Measurements from ENCODE around the gene NEB. TPM values are rescaled to one million over a fixed set of nuclear protein-coding genes. Genes with fewer than 3 reads are reported as not detected.

The NEB gene
- total and polyA plus RNA-seq, 2 of the 4 experiments (the other 2 are of a cell fraction) = under 0.01 TPM; not detected in 1

DNA sequence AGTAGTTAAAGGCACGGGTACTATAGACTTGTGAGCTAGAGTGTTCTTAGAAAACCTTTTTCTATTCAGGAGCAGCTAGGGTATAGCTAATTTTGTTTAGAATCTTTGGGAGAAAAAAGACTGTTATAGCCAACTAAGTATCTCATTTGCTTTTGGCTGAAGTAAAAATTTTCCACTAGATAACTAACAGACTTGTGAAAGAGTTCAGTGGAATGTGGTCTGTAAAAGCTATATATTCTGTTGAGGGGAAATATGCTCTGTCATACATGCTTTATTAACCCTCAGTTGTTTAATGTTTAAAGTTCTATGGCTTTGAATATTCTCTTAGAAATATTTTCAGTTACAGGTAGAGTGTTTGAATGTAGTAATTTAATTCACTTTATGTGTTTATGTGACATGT, 274.9 kb downstream of the NEB start:
- DNase-seq (peak; percentile 29), ATAC-seq (ENCODE audit: low read depth) (peak; percentile 51)
- no peak overlapping the region for H3K56ac ChIP-seq (ENCODE audit: extremely low read depth, insufficient read depth, low read length)
- H2AK9ac ChIP-seq (replicated peaks; ENCODE audit: low read depth, low read length, poor library complexity) = no peak overlapping the region
- ChIA-PET POLR2A (ENCODE audit: unreplicated experiment) (no interaction called here), CTCF (no interaction called here)
- intact Hi-C loops (cut with micrococcal nuclease) (loop anchor here (10.0 kb wide), 1 partner anchor 1205 kb away; no protein-coding TSS in a partner anchor), in situ Hi-C loops (cut with MboI; ENCODE audit: low sequenced_read_pairs) (loop anchor here (25.0 kb wide), 1 partner anchor 1203 kb away; no protein-coding TSS in a partner anchor), dilution Hi-C loops (cut with HindIII; ENCODE audit: low sequenced_read_pairs, unreplicated experiment) (no loop called here)
- H2BK120ac ChIP-seq (ENCODE audit: low read depth, low read length) = no peak overlapping the region
- H3K9me3 ChIP-seq (ENCODE audit: control insufficient read depth, insufficient read depth, low read length) = no peaks in the 10 kb centered on the region
- no peak overlapping the region for H3K4me3 ChIP-seq (ENCODE audit: insufficient read depth, low read depth, low read length)
- no peak overlapping the region for H2BK20ac ChIP-seq (ENCODE audit: low read depth, low read length)
- no peaks in the 10 kb centered on the region for H3K27me3 ChIP-seq (ENCODE audit: control insufficient read depth, insufficient read depth, low read length)
- no peak overlapping the region for H3K18ac ChIP-seq (ENCODE audit: low read depth, low read length)
- no peaks in the 10 kb centered on the region for H3K4me1 ChIP-seq (ENCODE audit: control insufficient read depth, insufficient read depth, low read length)
- H3K9ac ChIP-seq (ENCODE audit: low read depth, low read length) = no peak overlapping the region
- H3K23ac ChIP-seq (ENCODE audit: low read depth, low read length) = no peak overlapping the region
- no peak overlapping the region for H4K91ac ChIP-seq (ENCODE audit: insufficient read depth, low read depth, low read length)
- H3K4me2 ChIP-seq (ENCODE audit: low read depth, low read length) = no peak overlapping the region
- H3K4ac ChIP-seq (ENCODE audit: low read depth, low read length) = no peak overlapping the region
- no peak overlapping the region for H2BK5ac ChIP-seq (ENCODE audit: low read depth, low read length, poor library complexity, severe bottlenecking)
- H3K36me3 ChIP-seq (ENCODE audit: control insufficient read depth, insufficient read depth, low read length) = peaks cover 23% of the 10 kb centered on the region
- no peaks in the 10 kb centered on the region for H4K20me1 ChIP-seq (ENCODE audit: insufficient read depth, low read length)
- no peak overlapping the region for H2BK15ac ChIP-seq (ENCODE audit: low read depth, low read length)
- TF ChIP-seq MXI1 (IDR thresholded peaks at IDR 0.05; ENCODE audit: borderline replicate concordance, low read depth, low read length) (no peak), CEBPB (IDR thresholded peaks at IDR 0.05; ENCODE audit: low read depth, low read length) (no peak), MAFK (IDR thresholded peaks at IDR 0.05; ENCODE audit: low read depth, low read length) (no peak), MAZ (IDR thresholded peaks at IDR 0.05; ENCODE audit: borderline replicate concordance, low read depth, low read length) (no peak), RAD21 (IDR thresholded peaks at IDR 0.05; ENCODE audit: low read length) (no peak), SMC3 (IDR thresholded peaks at IDR 0.05; ENCODE audit: low read depth, low read length) (no peak)
- TF ChIP-seq, protein P1, sequence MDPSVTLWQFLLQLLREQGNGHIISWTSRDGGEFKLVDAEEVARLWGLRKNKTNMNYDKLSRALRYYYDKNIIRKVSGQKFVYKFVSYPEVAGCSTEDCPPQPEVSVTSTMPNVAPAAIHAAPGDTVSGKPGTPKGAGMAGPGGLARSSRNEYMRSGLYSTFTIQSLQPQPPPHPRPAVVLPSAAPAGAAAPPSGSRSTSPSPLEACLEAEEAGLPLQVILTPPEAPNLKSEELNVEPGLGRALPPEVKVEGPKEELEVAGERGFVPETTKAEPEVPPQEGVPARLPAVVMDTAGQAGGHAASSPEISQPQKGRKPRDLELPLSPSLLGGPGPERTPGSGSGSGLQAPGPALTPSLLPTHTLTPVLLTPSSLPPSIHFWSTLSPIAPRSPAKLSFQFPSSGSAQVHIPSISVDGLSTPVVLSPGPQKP (IDR thresholded peaks at IDR 0.05; ENCODE audit: borderline replicate concordance, low read depth, low read length) = no peak
- no peak overlapping the region for H2AK5ac ChIP-seq (ENCODE audit: low read depth, low read length)
- no peak overlapping the region for H2AFZ ChIP-seq (replicated peaks; ENCODE audit: low read length, poor library complexity)
- no TSS peak for BruUV-seq (replicated peaks)
- no peak overlapping the region for H3K14ac ChIP-seq (replicated peaks; ENCODE audit: low read depth, low read length)
- H3K27ac ChIP-seq (ENCODE audit: insufficient read depth, low read length) = no peak overlapping the region
- peaks cover 0 to 3% of the 10 kb centered on the region in 2 experiments; a peak in 2 of 4 replicates for H3K79me1 ChIP-seq (ENCODE audit: low read depth in 1 of 2, low read length in 2 of 2)
- no peak overlapping the region for H4K5ac ChIP-seq (ENCODE audit: low read depth, low read length)
- H4K8ac ChIP-seq (ENCODE audit: low read depth in 2 of 2, low read length in 2 of 2) = no peak overlapping the region
- H3K9me1 ChIP-seq (ENCODE audit: insufficient read depth, low read length) = no peaks in the 10 kb centered on the region
- no CpG with 5 or more reads among the region's 1 CpG for WGBS, 2 experiments (ENCODE audit: extremely low coverage in 2 of 2, insufficient read length in 1 of 2)

Data from IMR-90 (cell line).